Neutrophil (primary cell): ENCODE measurements around the gene FAM89B.

ENCODE experiments used
- H3K27ac ChIP-seq: fragments of 200-600 bp; sonication (generic); 2 replicates; pipeline ENCODE4 v1.5.1; 2016; ENCODE audit warnings: mild to moderate bottlenecking, moderate library complexity
- H3K27me3 ChIP-seq: fragments of 200-600 bp; sonication (generic); 2 replicates; pipeline ENCODE4 v1.6.0; 2016; ENCODE audit warnings: mild to moderate bottlenecking
- H3K36me3 ChIP-seq: fragments of 200-600 bp; sonication (generic); 2 replicates; pipeline ENCODE4 v1.5.1; 2017
- H3K4me1 ChIP-seq, 2 experiments: fragments of 200-600 bp in 1 of 2; sonication (generic) in 1 of 2; 1 replicate in 1 of 2; 2 replicates in 1 of 2; pipeline versions ENCODE4 v1.5.1 to v1.6.1; 2013 to 2016; ENCODE audit warnings: low read depth in 1 of 2, low read length in 1 of 2, mild to moderate bottlenecking in 1 of 2, moderate library complexity in 1 of 2; ENCODE audit not compliant: control insufficient read depth in 1 of 2, insufficient read depth in 1 of 2
- H3K4me3 ChIP-seq, 2 experiments: fragments of 200-600 bp in 1 of 2; sonication (generic) in 1 of 2; 1 replicate in 1 of 2; 2 replicates in 1 of 2; pipeline ENCODE4 v1.5.1; 2013 to 2016; ENCODE audit warnings: low read depth in 1 of 2, low read length in 1 of 2, mild to moderate bottlenecking in 1 of 2, moderate library complexity in 1 of 2
- H3K9me3 ChIP-seq: fragments of 200-600 bp; sonication (generic); 2 replicates; pipeline ENCODE4 v1.5.1; 2016
- CTCF ChIP-seq: fragments of 200-600 bp; sonication (generic); IDR thresholded peaks from 2 replicates; pipeline ENCODE4 v1.5.1; 2016; ENCODE audit warnings: antibody characterized with exemption

The FAM89B gene

GRCh38 chr11:65593518-65594414, 21.4 kb downstream of the FAM89B start:
- Histone ChIP-seq H3K27ac (peak overlapping the region; percentile 34), H3K4me1 (peaks cover 1 to 2% of the 10 kb centered on the region in 2 experiments), H3K27me3 (no peaks in the 10 kb centered on the region), H3K36me3 (peaks cover 97% of the 10 kb centered on the region), H3K4me3 (no peak overlapping the region), H3K9me3 (no peaks in the 10 kb centered on the region)
- peak; percentile 54 for TF ChIP-seq CTCF

- H3K4me3 ChIP-seq: no peak overlapping the region
- H3K36me3 ChIP-seq: peaks cover 97% of the 10 kb centered on the region
- no peak for TF ChIP-seq CTCF
- no peaks in the 10 kb centered on the region for H3K27me3 ChIP-seq
- H3K9me3 ChIP-seq: no peaks in the 10 kb centered on the region
- no peaks in the 10 kb centered on the region for H3K4me1 ChIP-seq
- H3K27ac ChIP-seq: peak overlapping the region; percentile 10
Observed at GRCh38 chr11:65595131-65595530, 22.8 kb downstream of the FAM89B start.

- Histone ChIP-seq H3K36me3 (peaks cover 97% of the 10 kb centered on the region), H3K4me1 (no peaks in the 10 kb centered on the region)
Observed at GRCh38 chr11:65595543-65596281, 23.4 kb downstream of the FAM89B start, which contains the start of gene KCNK7. Gene KCNK7 (minus strand): TSS chr11:65595800. CDS start chr11:65595772, 28 bp downstream.

GRCh38 chr11:65596520-65596919, 24.2 kb downstream of the FAM89B start:
- Histone ChIP-seq H3K4me1 (no peaks in the 10 kb centered on the region), H3K9me3 (no peaks in the 10 kb centered on the region), H3K27me3 (no peaks in the 10 kb centered on the region), H3K4me3 (no peak overlapping the region), H3K27ac (no peak overlapping the region), H3K36me3 (peaks cover 97% of the 10 kb centered on the region)
- TF ChIP-seq CTCF: no peak

More at GRCh38 chr11:65595543-65596281, 23.4 kb downstream of the FAM89B start, which contains the start of gene KCNK7:
- no peaks in the 10 kb centered on the region for H3K9me3 ChIP-seq
- H3K27me3 ChIP-seq: no peaks in the 10 kb centered on the region
- H3K4me3 ChIP-seq: no peak within 1 kb of the TSS
- no peak for TF ChIP-seq CTCF
- peak within 1 kb of the TSS; percentile 10 for H3K27ac ChIP-seq

- Histone ChIP-seq H3K27ac (no peak overlapping the region), H3K4me3 (no peak overlapping the region), H3K9me3 (no peaks in the 10 kb centered on the region), H3K36me3 (peaks cover 97% of the 10 kb centered on the region), H3K4me1 (no peaks in the 10 kb centered on the region), H3K27me3 (no peaks in the 10 kb centered on the region)
- no peak for TF ChIP-seq CTCF
Observed at GRCh38 chr11:65598258-65598699, 25.9 kb downstream of the FAM89B start.
